ENCODE measurements around the gene PDGFB. TPM values are rescaled to one million over a fixed set of nuclear protein-coding genes. Genes with fewer than 3 reads are reported as not detected.

Gene PDGFB
- total and polyA plus RNA-seq, 9 of the 15 experiments (the other 6 are each of a cell fraction or from before 2014, with no cell fraction given), result 0.07 to 4.0 (median 0.48) TPM; not detected in 1

- TF ChIP-seq ZNF24 (IDR thresholded peaks at IDR 0.05), result no peak
Measured at GRCh38 chr22:39238101-39238466, 6.7 kb downstream of the PDGFB start (continued).

- H3K4me2 ChIP-seq (ENCODE audit: insufficient read depth, low read length), result no peak overlapping the region
- no peaks in the 10 kb centered on the region for H3K36me3 ChIP-seq (ENCODE audit: control insufficient read depth, insufficient read depth, low read length)
- H3K9me3 ChIP-seq (replicated peaks; ENCODE audit: control insufficient read depth, insufficient read depth, low read depth, low read length), result no peaks in the 10 kb centered on the region
- H4K20me1 ChIP-seq (replicated peaks; ENCODE audit: control insufficient read depth, insufficient read depth, low read length), result peaks cover 4% of the 10 kb centered on the region; the same call in 1 of the 2 replicates
- TF ChIP-seq, protein P1, sequence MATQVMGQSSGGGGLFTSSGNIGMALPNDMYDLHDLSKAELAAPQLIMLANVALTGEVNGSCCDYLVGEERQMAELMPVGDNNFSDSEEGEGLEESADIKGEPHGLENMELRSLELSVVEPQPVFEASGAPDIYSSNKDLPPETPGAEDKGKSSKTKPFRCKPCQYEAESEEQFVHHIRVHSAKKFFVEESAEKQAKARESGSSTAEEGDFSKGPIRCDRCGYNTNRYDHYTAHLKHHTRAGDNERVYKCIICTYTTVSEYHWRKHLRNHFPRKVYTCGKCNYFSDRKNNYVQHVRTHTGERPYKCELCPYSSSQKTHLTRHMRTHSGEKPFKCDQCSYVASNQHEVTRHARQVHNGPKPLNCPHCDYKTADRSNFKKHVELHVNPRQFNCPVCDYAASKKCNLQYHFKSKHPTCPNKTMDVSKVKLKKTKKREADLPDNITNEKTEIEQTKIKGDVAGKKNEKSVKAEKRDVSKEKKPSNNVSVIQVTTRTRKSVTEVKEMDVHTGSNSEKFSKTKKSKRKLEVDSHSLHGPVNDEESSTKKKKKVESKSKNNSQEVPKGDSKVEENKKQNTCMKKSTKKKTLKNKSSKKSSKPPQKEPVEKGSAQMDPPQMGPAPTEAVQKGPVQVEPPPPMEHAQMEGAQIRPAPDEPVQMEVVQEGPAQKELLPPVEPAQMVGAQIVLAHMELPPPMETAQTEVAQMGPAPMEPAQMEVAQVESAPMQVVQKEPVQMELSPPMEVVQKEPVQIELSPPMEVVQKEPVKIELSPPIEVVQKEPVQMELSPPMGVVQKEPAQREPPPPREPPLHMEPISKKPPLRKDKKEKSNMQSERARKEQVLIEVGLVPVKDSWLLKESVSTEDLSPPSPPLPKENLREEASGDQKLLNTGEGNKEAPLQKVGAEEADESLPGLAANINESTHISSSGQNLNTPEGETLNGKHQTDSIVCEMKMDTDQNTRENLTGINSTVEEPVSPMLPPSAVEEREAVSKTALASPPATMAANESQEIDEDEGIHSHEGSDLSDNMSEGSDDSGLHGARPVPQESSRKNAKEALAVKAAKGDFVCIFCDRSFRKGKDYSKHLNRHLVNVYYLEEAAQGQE (IDR thresholded peaks at IDR 0.05; ENCODE audit: borderline replicate concordance), result 0 out of 2 replicates have a peak, but pooled peaks have one; percentile 25
- TF ChIP-seq, protein P1 (CRISPR knock-in tag; IDR thresholded peaks at IDR 0.05; ENCODE audit: low read depth), result no peak
- no peak for TF ChIP-seq FUS (optimal IDR thresholded peaks at IDR 0.05; ENCODE audit: low read depth, low read length)
- H2AFZ ChIP-seq (ENCODE audit: low read depth, low read length), result no peak overlapping the region
- ChIA-PET CTCF (ENCODE audit: low intra/inter-chr PET ratio) (no interaction called here), POLR2A (interaction anchor here (0.7 to 1.1 kb wide), 3 partner anchors 11 to 74 kb away, joined by 3 to 4 read pairs (median 3); no protein-coding TSS in a partner anchor)
- intact Hi-C loops (cut with micrococcal nuclease) (no loop called here), in situ Hi-C loops (cut with MboI) (no loop called here)
- no peak for DNase-seq (ENCODE audit: extremely low read depth in 1 of 4, low spot score in 3 of 4)
- no peaks in the 10 kb centered on the region for H3K9me1 ChIP-seq (ENCODE audit: control insufficient read depth, insufficient read depth, low read length)
- no peak for ATAC-seq
- H3K79me2 ChIP-seq (ENCODE audit: control insufficient read depth, insufficient read depth, low read length), result no peaks in the 10 kb centered on the region
- H3K9ac ChIP-seq (ENCODE audit: insufficient read depth in 1 of 2, low read depth in 2 of 2, low read length in 2 of 2), result no peak overlapping the region; a peak in 1 of 4 replicates
- H3K4me3 ChIP-seq, result no peak overlapping the region
- WGBS (ENCODE audit: insufficient coverage, low coverage, missing lambda C conversion rate), result 50% methylated on average over 18 of the region's 22 CpGs
- H3K27ac ChIP-seq (ENCODE audit: extremely low read depth, low read depth, low read length), result no peak overlapping the region
- no peak for FAIRE-seq
- BruUV-seq (replicated peaks), result no TSS peak
- peaks cover 25 to 66% of the 10 kb centered on the region in 2 experiments; a peak in 4 of 5 replicates for H3K4me1 ChIP-seq (replicated peaks in 1 of 2; ENCODE audit: control insufficient read depth in 2 of 2, insufficient read depth in 2 of 2, low read length in 2 of 2)
- H3K27me3 ChIP-seq (ENCODE audit: control insufficient read depth in 2 of 2, insufficient read depth in 2 of 2, low read length in 2 of 2), result no peaks in the 10 kb centered on the region
Measured at GRCh38 chr22:39237318-39238100, 7.3 kb downstream of the PDGFB start.

All from K562 (cell line).